Measurements from ENCODE around the gene ITGA3. TPM values are rescaled to one million over a fixed set of nuclear protein-coding genes. Genes with fewer than 3 reads are reported as not detected.

The ITGA3 gene
- total RNA-seq, 1 donor from 2014 or later: 143 TPM

- peak overlapping the region; percentile 78 for H3K27ac Mint-ChIP-seq
- H3K4me1 Mint-ChIP-seq: peaks cover 34% of the 10 kb centered on the region
- DNase-seq (ENCODE audit: low spot score in 2 of 2, unreplicated experiment in 2 of 2): no peak
- H3K4me3 Mint-ChIP-seq: no peak overlapping the region
- H3K9me3 Mint-ChIP-seq: no peaks in the 10 kb centered on the region
- H3K27me3 Mint-ChIP-seq (ENCODE audit: low read depth): no peaks in the 10 kb centered on the region
- TF ChIP-seq, protein P1, sequence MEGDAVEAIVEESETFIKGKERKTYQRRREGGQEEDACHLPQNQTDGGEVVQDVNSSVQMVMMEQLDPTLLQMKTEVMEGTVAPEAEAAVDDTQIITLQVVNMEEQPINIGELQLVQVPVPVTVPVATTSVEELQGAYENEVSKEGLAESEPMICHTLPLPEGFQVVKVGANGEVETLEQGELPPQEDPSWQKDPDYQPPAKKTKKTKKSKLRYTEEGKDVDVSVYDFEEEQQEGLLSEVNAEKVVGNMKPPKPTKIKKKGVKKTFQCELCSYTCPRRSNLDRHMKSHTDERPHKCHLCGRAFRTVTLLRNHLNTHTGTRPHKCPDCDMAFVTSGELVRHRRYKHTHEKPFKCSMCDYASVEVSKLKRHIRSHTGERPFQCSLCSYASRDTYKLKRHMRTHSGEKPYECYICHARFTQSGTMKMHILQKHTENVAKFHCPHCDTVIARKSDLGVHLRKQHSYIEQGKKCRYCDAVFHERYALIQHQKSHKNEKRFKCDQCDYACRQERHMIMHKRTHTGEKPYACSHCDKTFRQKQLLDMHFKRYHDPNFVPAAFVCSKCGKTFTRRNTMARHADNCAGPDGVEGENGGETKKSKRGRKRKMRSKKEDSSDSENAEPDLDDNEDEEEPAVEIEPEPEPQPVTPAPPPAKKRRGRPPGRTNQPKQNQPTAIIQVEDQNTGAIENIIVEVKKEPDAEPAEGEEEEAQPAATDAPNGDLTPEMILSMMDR (IDR thresholded peaks at IDR 0.05; ENCODE audit: unreplicated experiment): no peak
- no peaks in the 10 kb centered on the region for H3K36me3 Mint-ChIP-seq
Measured at GRCh38 chr17:50043290-50044148, 12.4 kb upstream of the ITGA3 start.

DNA sequence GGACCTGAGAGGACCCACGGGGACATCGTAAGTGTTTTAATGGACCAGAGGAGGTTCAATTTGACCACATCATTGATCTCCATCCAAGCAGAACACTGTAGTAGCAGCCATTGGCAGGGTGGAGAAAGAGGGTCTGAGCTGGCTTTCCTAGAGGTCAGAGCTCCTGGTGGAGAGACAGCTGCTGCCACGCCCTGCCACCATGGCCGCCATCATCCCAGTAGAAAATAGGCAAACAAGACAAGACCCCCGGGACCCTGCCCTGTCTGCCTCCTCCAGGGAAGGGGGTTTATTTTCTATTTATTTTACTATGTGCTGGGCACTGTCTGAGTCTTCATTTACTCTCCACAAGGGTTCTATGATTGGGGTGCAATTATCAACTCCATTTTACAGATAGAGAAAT, 11.4 kb upstream of the ITGA3 start:
- H3K4me3 Mint-ChIP-seq: no peak overlapping the region
- no peaks in the 10 kb centered on the region for H3K9me3 Mint-ChIP-seq
- no peaks in the 10 kb centered on the region for H3K27me3 Mint-ChIP-seq (ENCODE audit: low read depth)
- peaks cover 44% of the 10 kb centered on the region for H3K4me1 Mint-ChIP-seq
- TF ChIP-seq, protein P1 (IDR thresholded peaks at IDR 0.05; ENCODE audit: unreplicated experiment): no peak
- DNase-seq (ENCODE audit: low spot score in 2 of 2, unreplicated experiment in 2 of 2): no peak
- H3K36me3 Mint-ChIP-seq: no peaks in the 10 kb centered on the region
- peak overlapping the region; percentile 8 for H3K27ac Mint-ChIP-seq

GRCh38 chr17:50045154-50045553, 10.8 kb upstream of the ITGA3 start:
- H3K4me3 Mint-ChIP-seq: no peak overlapping the region
- H3K4me1 Mint-ChIP-seq: peaks cover 47% of the 10 kb centered on the region
- no peaks in the 10 kb centered on the region for H3K27me3 Mint-ChIP-seq (ENCODE audit: low read depth)
- H3K36me3 Mint-ChIP-seq: no peaks in the 10 kb centered on the region
- TF ChIP-seq, protein P1 (IDR thresholded peaks at IDR 0.05; ENCODE audit: unreplicated experiment): no peak
- no peak for DNase-seq (ENCODE audit: low spot score in 2 of 2, unreplicated experiment in 2 of 2)
- H3K9me3 Mint-ChIP-seq: no peaks in the 10 kb centered on the region
- H3K27ac Mint-ChIP-seq: no peak overlapping the region

DNA sequence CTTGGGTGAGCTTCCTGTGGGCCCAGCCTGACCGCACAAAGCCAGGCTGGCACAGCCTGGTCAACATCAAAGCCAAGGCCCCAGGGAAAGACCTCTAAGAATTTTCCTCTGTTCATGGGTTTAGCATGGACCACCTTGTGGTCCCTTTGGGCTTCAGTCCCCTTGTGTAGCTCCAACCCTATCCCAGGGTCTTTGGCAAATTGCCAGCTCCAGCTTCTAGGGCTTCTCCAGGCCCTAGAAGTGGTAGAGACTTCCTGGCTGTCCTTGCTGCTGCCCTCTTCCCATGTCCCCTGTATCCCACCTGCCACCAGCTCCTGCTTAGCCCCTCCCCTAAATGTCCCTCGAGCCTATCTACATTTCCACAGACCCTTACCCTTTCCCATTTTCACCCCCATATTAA, 9.7 kb upstream of the ITGA3 start:
- Mint-ChIP-seq H3K4me3 (no peak overlapping the region), H3K36me3 (no peaks in the 10 kb centered on the region), H3K27ac (no peak overlapping the region), H3K9me3 (no peaks in the 10 kb centered on the region), H3K27me3 (ENCODE audit: low read depth) (no peaks in the 10 kb centered on the region), H3K4me1 (peaks cover 52% of the 10 kb centered on the region)
- DNase-seq (ENCODE audit: low spot score in 2 of 2, unreplicated experiment in 2 of 2): no peak
- TF ChIP-seq, protein P1 (IDR thresholded peaks at IDR 0.05; ENCODE audit: unreplicated experiment): no peak

- H3K9me3 Mint-ChIP-seq: no peaks in the 10 kb centered on the region
- no peak for DNase-seq (ENCODE audit: low spot score in 2 of 2, unreplicated experiment in 2 of 2)
- H3K36me3 Mint-ChIP-seq: no peaks in the 10 kb centered on the region
- H3K27ac Mint-ChIP-seq: no peak overlapping the region
- TF ChIP-seq, protein P1 (IDR thresholded peaks at IDR 0.05; ENCODE audit: unreplicated experiment): no peak
- no peak overlapping the region for H3K4me3 Mint-ChIP-seq
- H3K27me3 Mint-ChIP-seq (ENCODE audit: low read depth): no peaks in the 10 kb centered on the region
- H3K4me1 Mint-ChIP-seq: peaks cover 57% of the 10 kb centered on the region
Measured at GRCh38 chr17:50046667-50047066, 9.2 kb upstream of the ITGA3 start.
